ENCODE measurements around the gene CHRM1.

CHRM1 gene

GRCh38 chr11:62918531-62918930, 2.6 kb downstream of the CHRM1 start:
- no peak for TF ChIP-seq CTCF (IDR thresholded peaks at IDR 0.05; ENCODE audit: low read depth, low read length)
- no peaks in the 10 kb centered on the region for H3K9me3 ChIP-seq

DNA sequence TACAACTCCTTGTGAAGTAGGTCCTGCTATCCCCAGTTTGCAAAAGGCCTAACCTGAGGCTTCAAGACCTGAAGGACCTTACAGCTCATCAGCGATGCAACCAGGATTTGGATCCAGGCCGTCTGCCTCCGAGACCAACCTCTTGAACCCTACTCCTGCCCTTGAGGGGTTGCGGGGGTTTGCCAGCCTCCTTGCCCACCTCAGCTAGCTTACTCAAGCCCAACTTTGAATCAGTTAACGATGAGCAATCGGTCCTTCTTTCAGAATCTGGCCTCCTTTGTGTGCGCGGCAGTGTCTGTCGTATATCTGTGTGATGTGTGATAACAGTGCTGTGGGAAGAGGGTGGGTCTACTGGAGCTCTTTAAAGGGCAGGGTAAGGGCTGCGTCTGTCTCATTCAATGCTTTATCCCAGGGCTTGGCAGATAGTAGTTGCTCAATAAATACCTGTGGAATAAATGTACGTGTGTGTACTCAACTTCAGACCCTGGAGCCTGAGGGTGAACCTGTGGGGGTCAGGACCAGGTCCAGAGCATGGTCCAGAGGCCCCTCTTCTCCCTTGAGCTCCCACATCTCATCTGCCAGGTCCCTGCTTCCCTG, 3.2 kb downstream of the CHRM1 start:
- Histone ChIP-seq H3K36me3 (peaks cover 5% of the 10 kb centered on the region), H3K27me3 (no peaks in the 10 kb centered on the region), H3K4me3 (ENCODE audit: low read depth, low read length) (no peak overlapping the region), H3K9me3 (no peaks in the 10 kb centered on the region), H3K4me1 (peaks cover 18% of the 10 kb centered on the region)
- no peak for TF ChIP-seq CTCF (IDR thresholded peaks at IDR 0.05; ENCODE audit: low read depth, low read length)
- no peak for DNase-seq

More at GRCh38 chr11:62918531-62918930, 2.6 kb downstream of the CHRM1 start:
- peak; percentile 83 for DNase-seq
- no peak overlapping the region for H3K4me3 ChIP-seq (ENCODE audit: low read depth, low read length)
- peaks cover 5% of the 10 kb centered on the region for H3K36me3 ChIP-seq
- no peaks in the 10 kb centered on the region for H3K27me3 ChIP-seq
- H3K4me1 ChIP-seq: peaks cover 18% of the 10 kb centered on the region

DNA sequence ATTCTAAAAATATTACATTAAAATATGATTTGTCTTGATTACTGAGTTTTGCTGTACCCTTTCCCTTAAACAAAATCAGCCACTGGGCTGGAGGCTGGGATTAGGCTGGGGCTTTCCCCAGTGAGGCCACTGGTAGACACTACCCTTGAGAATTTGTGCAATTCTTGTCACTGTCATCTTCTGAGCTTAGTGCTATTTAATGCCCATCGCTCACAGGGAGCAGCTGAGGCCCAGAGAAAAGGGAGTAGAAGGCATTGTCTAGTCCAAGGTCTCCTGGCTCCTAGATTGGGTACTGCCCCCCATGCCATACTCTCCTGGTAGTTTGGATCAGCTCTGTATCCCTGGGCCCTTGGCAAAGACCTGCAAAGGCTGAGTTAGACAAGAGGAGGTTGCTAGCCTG, 6.7 kb downstream of the CHRM1 start:
- peaks cover 36% of the 10 kb centered on the region for H3K4me1 ChIP-seq
- H3K4me3 ChIP-seq (ENCODE audit: low read depth, low read length): no peak overlapping the region
- H3K27me3 ChIP-seq: no peaks in the 10 kb centered on the region
- no peak for TF ChIP-seq CTCF (IDR thresholded peaks at IDR 0.05; ENCODE audit: low read depth, low read length)
- DNase-seq: no peak
- peaks cover 18% of the 10 kb centered on the region for H3K36me3 ChIP-seq
- H3K9me3 ChIP-seq: no peaks in the 10 kb centered on the region

GRCh38 chr11:62912268-62912667, 8.9 kb downstream of the CHRM1 start:
- peaks cover 13% of the 10 kb centered on the region for H3K36me3 ChIP-seq
- no peaks in the 10 kb centered on the region for H3K9me3 ChIP-seq
- H3K4me3 ChIP-seq (ENCODE audit: low read depth, low read length): no peak overlapping the region
- DNase-seq: no peak
- no peak for TF ChIP-seq CTCF (IDR thresholded peaks at IDR 0.05; ENCODE audit: low read depth, low read length)
- H3K27me3 ChIP-seq: no peaks in the 10 kb centered on the region
- H3K4me1 ChIP-seq: peaks cover 30% of the 10 kb centered on the region

DNA sequence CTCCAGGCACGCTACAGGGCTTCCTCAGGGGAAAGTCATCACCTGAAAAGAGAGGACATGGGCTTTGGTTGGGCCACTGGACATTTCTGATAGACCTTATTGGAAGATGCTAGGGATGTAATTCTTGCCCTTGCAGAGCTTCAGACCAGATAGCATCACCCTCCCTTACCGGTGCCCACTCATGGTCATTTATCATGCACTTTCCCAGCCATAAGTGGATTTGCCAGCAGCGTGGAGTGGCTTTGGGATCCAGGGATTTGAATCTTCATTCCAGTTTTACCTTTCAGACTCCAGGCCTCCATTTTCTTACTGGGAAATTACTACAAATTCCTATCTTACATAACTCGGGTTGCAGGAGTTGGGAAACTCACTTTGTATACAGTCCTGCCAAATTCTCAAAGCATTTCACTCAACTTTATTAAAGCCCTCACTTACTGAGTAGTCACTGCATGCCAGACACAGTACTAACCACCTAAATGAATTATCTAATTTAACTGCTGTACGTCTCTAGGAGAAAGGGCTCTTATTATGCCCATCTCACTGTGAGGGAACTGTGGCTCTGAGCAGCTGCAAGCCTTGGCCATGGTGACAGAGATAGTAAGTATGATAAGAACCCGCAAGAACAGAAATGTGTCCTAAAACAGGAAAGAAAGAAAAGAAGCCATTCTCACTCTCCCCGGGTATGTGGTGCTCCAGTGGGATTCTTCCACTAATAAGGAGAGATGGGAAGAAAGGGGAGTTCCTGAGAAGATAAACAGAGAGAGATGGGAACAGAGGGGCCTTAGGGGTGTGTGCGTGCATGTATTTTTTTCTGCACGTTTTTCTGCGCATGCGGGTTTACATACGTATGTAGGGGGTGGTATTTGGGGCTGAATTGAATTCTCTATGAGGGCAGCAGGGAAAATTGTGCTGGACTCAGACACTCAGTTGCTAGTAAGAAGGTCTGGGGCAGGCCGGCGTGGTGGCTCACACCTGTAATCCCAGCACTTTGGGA, 9.7 kb downstream of the CHRM1 start:
- peak; percentile 40 for DNase-seq
- Histone ChIP-seq H3K9me3 (no peaks in the 10 kb centered on the region), H3K4me3 (ENCODE audit: low read depth, low read length) (no peak overlapping the region; the same call in 1 of the 2 replicates), H3K27me3 (no peaks in the 10 kb centered on the region), H3K36me3 (peaks cover 13% of the 10 kb centered on the region), H3K4me1 (peaks cover 30% of the 10 kb centered on the region)
- TF ChIP-seq CTCF (IDR thresholded peaks at IDR 0.05; ENCODE audit: low read depth, low read length): no peak

Measured in BE2C (cell line).